Measurements from ENCODE around the gene SLC22A12. TPM values are rescaled to one million over a fixed set of nuclear protein-coding genes. Genes with fewer than 3 reads are reported as not detected.

SLC22A12 gene
- total RNA-seq, 1 donor from 2014 or later, result not detected

DNA sequence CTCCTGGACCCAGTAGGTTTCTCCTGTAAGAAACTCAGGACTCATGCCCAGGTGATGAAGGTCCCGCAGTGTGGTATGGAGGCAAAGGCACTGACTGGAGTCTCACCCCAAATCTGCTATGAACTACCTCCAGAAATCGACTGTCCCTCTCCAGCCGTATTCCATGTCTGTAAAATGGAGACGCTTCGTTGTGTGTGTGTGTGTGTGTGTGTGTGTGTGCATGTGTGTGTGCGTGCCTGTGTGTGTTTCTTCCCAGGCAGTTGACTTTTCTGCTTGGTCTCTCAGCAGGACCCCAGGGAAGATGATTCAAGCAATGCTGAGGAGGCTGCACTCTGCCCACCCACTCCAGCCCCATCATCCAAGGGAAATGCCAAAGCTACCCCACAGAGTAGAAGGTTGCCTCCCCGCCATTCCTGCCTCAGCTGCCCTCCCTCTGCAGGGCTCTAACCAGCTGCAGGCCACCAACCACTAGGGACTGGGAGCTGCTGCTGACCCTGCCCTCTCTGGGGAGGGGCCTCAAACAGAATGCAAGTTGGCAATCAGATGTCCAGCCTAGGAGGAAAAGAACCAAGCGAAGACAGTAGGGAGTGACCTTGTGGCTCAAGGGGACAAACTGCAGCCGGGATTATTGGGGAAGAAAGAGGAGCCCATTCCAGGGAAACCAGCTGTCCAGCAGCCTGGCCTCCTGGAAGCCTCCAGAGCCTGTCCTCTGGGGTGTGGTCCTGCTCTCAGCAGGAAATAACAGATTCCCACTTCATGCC lies 56.2 kb downstream of the SLC22A12 start:
- TF ChIP-seq, protein P1, sequence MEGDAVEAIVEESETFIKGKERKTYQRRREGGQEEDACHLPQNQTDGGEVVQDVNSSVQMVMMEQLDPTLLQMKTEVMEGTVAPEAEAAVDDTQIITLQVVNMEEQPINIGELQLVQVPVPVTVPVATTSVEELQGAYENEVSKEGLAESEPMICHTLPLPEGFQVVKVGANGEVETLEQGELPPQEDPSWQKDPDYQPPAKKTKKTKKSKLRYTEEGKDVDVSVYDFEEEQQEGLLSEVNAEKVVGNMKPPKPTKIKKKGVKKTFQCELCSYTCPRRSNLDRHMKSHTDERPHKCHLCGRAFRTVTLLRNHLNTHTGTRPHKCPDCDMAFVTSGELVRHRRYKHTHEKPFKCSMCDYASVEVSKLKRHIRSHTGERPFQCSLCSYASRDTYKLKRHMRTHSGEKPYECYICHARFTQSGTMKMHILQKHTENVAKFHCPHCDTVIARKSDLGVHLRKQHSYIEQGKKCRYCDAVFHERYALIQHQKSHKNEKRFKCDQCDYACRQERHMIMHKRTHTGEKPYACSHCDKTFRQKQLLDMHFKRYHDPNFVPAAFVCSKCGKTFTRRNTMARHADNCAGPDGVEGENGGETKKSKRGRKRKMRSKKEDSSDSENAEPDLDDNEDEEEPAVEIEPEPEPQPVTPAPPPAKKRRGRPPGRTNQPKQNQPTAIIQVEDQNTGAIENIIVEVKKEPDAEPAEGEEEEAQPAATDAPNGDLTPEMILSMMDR (IDR thresholded peaks at IDR 0.05; ENCODE audit: insufficient read depth, low read length, severe bottlenecking), result no peak
- peaks cover 28% of the 10 kb centered on the region for H3K27me3 ChIP-seq (ENCODE audit: control insufficient read depth, insufficient read depth, low read length)
- no peak overlapping the region for H3K4me3 ChIP-seq (ENCODE audit: low read depth, low read length)
- FAIRE-seq, result no peak
- DNase-seq (ENCODE audit: low read depth), result no peak
- H3K36me3 ChIP-seq (ENCODE audit: control insufficient read depth, insufficient read depth, low read length), result no peaks in the 10 kb centered on the region

DNA sequence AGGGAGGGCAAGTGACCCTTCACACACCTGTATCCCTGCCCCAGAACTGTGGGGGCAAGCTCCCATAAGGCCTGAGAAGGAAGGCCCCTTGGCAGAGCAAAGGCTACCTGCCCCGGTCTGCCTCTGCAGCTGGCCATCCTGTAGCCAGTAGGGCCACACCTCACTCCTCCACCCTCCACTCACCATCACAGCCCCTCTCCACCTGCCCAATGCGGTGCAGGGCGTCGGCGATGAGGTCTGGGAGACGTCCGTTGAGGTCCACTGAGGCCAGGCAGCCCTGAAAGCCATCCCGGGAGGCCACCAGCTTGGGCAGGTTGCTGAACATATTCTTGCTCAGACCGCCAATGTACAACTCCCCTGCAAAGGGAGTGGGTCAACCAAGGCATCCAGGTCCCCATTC lies 57.5 kb downstream of the SLC22A12 start:
- H3K4me3 ChIP-seq (ENCODE audit: low read depth, low read length), result no peak overlapping the region
- no peak for DNase-seq (ENCODE audit: low read depth)
- TF ChIP-seq, protein P1 (IDR thresholded peaks at IDR 0.05; ENCODE audit: insufficient read depth, low read length, severe bottlenecking), result no peak
- FAIRE-seq, result no peak
- no peaks in the 10 kb centered on the region for H3K36me3 ChIP-seq (ENCODE audit: control insufficient read depth, insufficient read depth, low read length)
- peaks cover 23% of the 10 kb centered on the region for H3K27me3 ChIP-seq (ENCODE audit: control insufficient read depth, insufficient read depth, low read length)

DNA sequence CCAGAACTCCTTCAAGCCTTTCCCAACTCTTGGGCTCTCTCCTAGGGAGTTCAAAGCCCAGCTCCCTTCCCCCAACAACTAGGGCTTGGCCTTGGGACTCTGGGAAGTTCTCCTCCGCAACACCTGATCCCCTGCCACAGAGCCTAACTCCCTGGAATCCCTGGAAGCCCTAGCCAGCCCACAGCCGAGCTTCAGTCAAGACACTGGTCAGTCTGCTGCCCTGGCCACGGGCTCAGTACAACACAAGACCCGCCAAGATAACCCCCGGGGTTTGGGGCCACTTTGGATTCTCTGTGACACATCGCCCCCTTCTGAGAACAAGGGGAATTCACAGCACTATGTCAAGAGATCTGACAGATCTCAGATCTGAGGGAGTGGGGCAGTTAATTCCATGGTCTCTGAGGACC lies 58.3 kb downstream of the SLC22A12 start:
- TF ChIP-seq, protein P1 (IDR thresholded peaks at IDR 0.05; ENCODE audit: insufficient read depth, low read length, severe bottlenecking), result peak; percentile 54
- FAIRE-seq (no peak), DNase-seq (ENCODE audit: low read depth) (peak; percentile 13)
- Histone ChIP-seq H3K4me3 (ENCODE audit: low read depth, low read length) (no peak overlapping the region), H3K27me3 (ENCODE audit: control insufficient read depth, insufficient read depth, low read length) (peaks cover 17% of the 10 kb centered on the region), H3K36me3 (ENCODE audit: control insufficient read depth, insufficient read depth, low read length) (no peaks in the 10 kb centered on the region)

DNA sequence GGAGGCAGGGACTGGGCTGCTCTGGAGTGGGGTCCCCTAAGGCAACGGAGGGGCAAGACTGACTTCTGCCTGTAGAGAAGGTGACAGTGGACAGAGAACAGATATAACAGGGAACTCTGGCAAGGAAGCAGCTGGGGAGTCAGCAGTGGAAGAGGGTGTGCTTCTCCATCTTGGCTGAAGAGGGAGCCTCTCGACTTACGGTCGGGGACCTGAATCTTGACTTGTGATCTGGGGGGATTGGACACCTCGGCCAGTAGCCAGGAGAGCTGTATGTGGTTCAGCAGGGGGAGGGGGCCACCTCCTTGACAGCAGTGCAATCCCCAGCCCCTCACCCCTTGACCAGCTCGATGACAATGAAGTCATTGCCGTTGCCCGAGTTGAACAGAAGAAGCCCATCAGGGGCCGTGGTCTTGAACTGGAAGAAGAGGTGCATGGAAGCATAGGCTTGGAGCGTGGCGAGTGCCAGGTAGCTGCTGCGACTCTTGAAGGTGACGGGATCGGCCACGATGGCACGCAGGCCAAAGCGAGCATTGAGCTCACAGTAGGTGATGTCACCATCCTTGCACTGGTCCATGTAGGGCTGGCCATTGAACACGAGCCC lies 60.0 kb downstream of the SLC22A12 start:
- H3K27me3 ChIP-seq (ENCODE audit: control insufficient read depth, insufficient read depth, low read length), result peaks cover 6% of the 10 kb centered on the region
- no peak overlapping the region for H3K4me3 ChIP-seq (ENCODE audit: low read depth, low read length)
- DNase-seq (ENCODE audit: low read depth), result peak; percentile 19
- TF ChIP-seq, protein P1 (IDR thresholded peaks at IDR 0.05; ENCODE audit: insufficient read depth, low read length, severe bottlenecking), result peak; percentile 76
- no peak for FAIRE-seq
- no peaks in the 10 kb centered on the region for H3K36me3 ChIP-seq (ENCODE audit: control insufficient read depth, insufficient read depth, low read length)

Other genes with a start within 250 kb of the SLC22A12 start
- 39.7 and 59.5 TPM in 2 replicates for gene RPS6KA4, start 232.1 kb upstream of the SLC22A12 start, total RNA-seq
- not detected in 2 replicates for gene SLC22A11, start 35.3 kb upstream of the SLC22A12 start, total RNA-seq
- under 0.01 TPM in 1 of 2 replicates, not detected in the other for gene NRXN2, start 132.0 kb downstream of the SLC22A12 start, total RNA-seq
- gene RASGRP2, start 152.9 kb downstream of the SLC22A12 start, total RNA-seq, result not detected in 2 replicates
- gene PYGM, start 168.8 kb downstream of the SLC22A12 start, total RNA-seq, result 0.26 and 0.51 TPM in 2 replicates
- gene SF1, start 187.3 kb downstream of the SLC22A12 start, total RNA-seq, result 44.5 and 59.3 TPM in 2 replicates
- gene MAP4K2, start 212.0 kb downstream of the SLC22A12 start, total RNA-seq, result 6.8 and 7.0 TPM in 2 replicates
- 5.5 and 8.3 TPM in 2 replicates for gene MEN1, start 219.3 kb downstream of the SLC22A12 start, total RNA-seq